SU-DHL-6 (cell line): ENCODE data around the gene RBM20.

ENCODE experiments used
- H2AFZ ChIP-seq: fragments of 200-600 bp; sonication (generic); 2 replicates; pipeline ENCODE4 v1.6.1; 2014; ENCODE audit warnings: low read depth, mild to moderate bottlenecking, moderate library complexity, mixed read lengths, antibody characterized with exemption, low read length; ENCODE audit not compliant: severe bottlenecking
- H3F3A ChIP-seq: fragments of 200-600 bp; shearing (Covaris generic); 2 replicates; pipeline ENCODE4 v1.6.0; 2016; ENCODE audit warnings: antibody characterized with exemption, mild to moderate bottlenecking; ENCODE audit not compliant: insufficient read depth
- H3K27ac ChIP-seq: fragments of 200-600 bp; sonication (generic); 2 replicates; pipeline ENCODE4 v1.5.1; 2016; ENCODE audit warnings: low read depth, mild to moderate bottlenecking, low read length, moderate library complexity, mixed read lengths
- H3K27me3 ChIP-seq: fragments of 200-600 bp; sonication (generic), shearing (Covaris generic); 2 replicates; pipeline ENCODE4 v1.6.0; 2014; ENCODE audit warnings: mild to moderate bottlenecking, low read length
- H3K36me3 ChIP-seq: fragments of 200-600 bp; sonication (generic); 2 replicates; pipeline ENCODE4 v1.6.1; 2014; ENCODE audit warnings: mild to moderate bottlenecking, low read length, mixed read lengths
- H3K4me2 ChIP-seq: fragments of 300-600, 200-600 bp; shearing (Covaris generic), sonication (generic); 2 replicates; pipeline ENCODE4 v1.6.0; 2014; ENCODE audit warnings: low read length, low read depth, mild to moderate bottlenecking; ENCODE audit not compliant: poor library complexity, severe bottlenecking
- H3K4me3 ChIP-seq: fragments of 200-600 bp; sonication (generic); 2 replicates; pipeline ENCODE4 v1.5.1; 2014; ENCODE audit warnings: antibody characterized with exemption, low read length, mild to moderate bottlenecking, mixed read lengths; ENCODE audit not compliant: insufficient read depth, poor library complexity, severe bottlenecking
- H3K79me2 ChIP-seq: fragments of 200-600 bp; sonication (generic); 2 replicates; pipeline ENCODE4 v1.6.1; 2014; ENCODE audit warnings: mild to moderate bottlenecking, low read length, moderate library complexity; ENCODE audit not compliant: insufficient read depth
- H3K9ac ChIP-seq: fragments of 200-600 bp; sonication (generic); 2 replicates; pipeline ENCODE4 v1.7.0; 2014; ENCODE audit warnings: mild to moderate bottlenecking, low read length
- H3K9me2 ChIP-seq: fragments of 200-600 bp; sonication (generic); replicated peaks from 2 replicates; pipeline ENCODE4 v1.6.1; 2014; ENCODE audit warnings: low read length; ENCODE audit not compliant: insufficient read depth
- H3K9me3 ChIP-seq: fragments of 200-600 bp; sonication (generic); 2 replicates; pipeline ENCODE4 v1.6.1; 2014; ENCODE audit warnings: low read length, mixed read lengths; ENCODE audit not compliant: insufficient read depth
- H4K20me1 ChIP-seq: fragments of 200-600 bp; sonication (generic); 2 replicates; pipeline ENCODE4 v1.6.1; 2014; ENCODE audit warnings: low read depth, mild to moderate bottlenecking, antibody characterized with exemption, low read length, moderate library complexity, mixed read lengths
- EZH2phosphoT487 ChIP-seq: fragments of 200-600 bp; sonication (generic), shearing (Covaris generic); conservative IDR thresholded peaks from 2 replicates; pipeline ENCODE4 v1.6.1; 2018; ENCODE audit warnings: mild to moderate bottlenecking, antibody characterized with exemption, low read length, moderate library complexity, mixed read lengths
- TF ChIP-seq, protein P1 (sequence below): fragments of 200-600 bp; sonication (generic); IDR thresholded peaks from one replicate; pipeline ENCODE4 v1.5.1; 2017; ENCODE audit warnings: antibody characterized with exemption, mild to moderate bottlenecking, low read length, moderate library complexity; ENCODE audit not compliant: insufficient read depth, poor library complexity, severe bottlenecking

RBM20 gene

GRCh38 chr10:110753462-110753861 is 109.3 kb downstream of the RBM20 start:
- Histone ChIP-seq H3K79me2 (no peaks in the 10 kb centered on the region), H3K36me3 (no peaks in the 10 kb centered on the region), H3K4me3 (no peak overlapping the region), H4K20me1 (no peaks in the 10 kb centered on the region), H3K4me2 (no peak overlapping the region), H2AFZ (no peak overlapping the region), H3K27ac (no peak overlapping the region), H3K9me3 (no peaks in the 10 kb centered on the region), H3F3A (no peaks in the 10 kb centered on the region), H3K9me2 (no peaks in the 10 kb centered on the region), H3K9ac (no peak overlapping the region), H3K27me3 (no peaks in the 10 kb centered on the region)
- TF ChIP-seq, protein P1, sequence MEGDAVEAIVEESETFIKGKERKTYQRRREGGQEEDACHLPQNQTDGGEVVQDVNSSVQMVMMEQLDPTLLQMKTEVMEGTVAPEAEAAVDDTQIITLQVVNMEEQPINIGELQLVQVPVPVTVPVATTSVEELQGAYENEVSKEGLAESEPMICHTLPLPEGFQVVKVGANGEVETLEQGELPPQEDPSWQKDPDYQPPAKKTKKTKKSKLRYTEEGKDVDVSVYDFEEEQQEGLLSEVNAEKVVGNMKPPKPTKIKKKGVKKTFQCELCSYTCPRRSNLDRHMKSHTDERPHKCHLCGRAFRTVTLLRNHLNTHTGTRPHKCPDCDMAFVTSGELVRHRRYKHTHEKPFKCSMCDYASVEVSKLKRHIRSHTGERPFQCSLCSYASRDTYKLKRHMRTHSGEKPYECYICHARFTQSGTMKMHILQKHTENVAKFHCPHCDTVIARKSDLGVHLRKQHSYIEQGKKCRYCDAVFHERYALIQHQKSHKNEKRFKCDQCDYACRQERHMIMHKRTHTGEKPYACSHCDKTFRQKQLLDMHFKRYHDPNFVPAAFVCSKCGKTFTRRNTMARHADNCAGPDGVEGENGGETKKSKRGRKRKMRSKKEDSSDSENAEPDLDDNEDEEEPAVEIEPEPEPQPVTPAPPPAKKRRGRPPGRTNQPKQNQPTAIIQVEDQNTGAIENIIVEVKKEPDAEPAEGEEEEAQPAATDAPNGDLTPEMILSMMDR: no peak
- TF ChIP-seq EZH2phosphoT487: no peak

GRCh38 chr10:110754375-110755105 is 110.4 kb downstream of the RBM20 start:
- Histone ChIP-seq H3K9ac (no peak overlapping the region), H4K20me1 (no peaks in the 10 kb centered on the region), H3K36me3 (no peaks in the 10 kb centered on the region), H3K27me3 (no peaks in the 10 kb centered on the region), H3K9me2 (no peaks in the 10 kb centered on the region), H3K79me2 (no peaks in the 10 kb centered on the region), H2AFZ (no peak overlapping the region), H3F3A (no peaks in the 10 kb centered on the region), H3K9me3 (no peaks in the 10 kb centered on the region), H3K4me3 (no peak overlapping the region), H3K27ac (no peak overlapping the region), H3K4me2 (no peak overlapping the region)
- TF ChIP-seq EZH2phosphoT487: no peak
- TF ChIP-seq, protein P1: no peak

- TF ChIP-seq EZH2phosphoT487: no peak
- H3K9me3 ChIP-seq: no peaks in the 10 kb centered on the region
- no peaks in the 10 kb centered on the region for H3K9me2 ChIP-seq
- H3K27me3 ChIP-seq: no peaks in the 10 kb centered on the region
- H2AFZ ChIP-seq: no peak overlapping the region
- no peak overlapping the region for H3K4me3 ChIP-seq
- no peaks in the 10 kb centered on the region for H3F3A ChIP-seq
- no peak overlapping the region for H3K4me2 ChIP-seq
- no peaks in the 10 kb centered on the region for H4K20me1 ChIP-seq
- H3K9ac ChIP-seq: no peak overlapping the region
- no peaks in the 10 kb centered on the region for H3K79me2 ChIP-seq
- no peak overlapping the region for H3K27ac ChIP-seq
- no peaks in the 10 kb centered on the region for H3K36me3 ChIP-seq
These were observed 111.6 kb downstream of the RBM20 start for GRCh38 chr10:110755781-110756180.

DNA sequence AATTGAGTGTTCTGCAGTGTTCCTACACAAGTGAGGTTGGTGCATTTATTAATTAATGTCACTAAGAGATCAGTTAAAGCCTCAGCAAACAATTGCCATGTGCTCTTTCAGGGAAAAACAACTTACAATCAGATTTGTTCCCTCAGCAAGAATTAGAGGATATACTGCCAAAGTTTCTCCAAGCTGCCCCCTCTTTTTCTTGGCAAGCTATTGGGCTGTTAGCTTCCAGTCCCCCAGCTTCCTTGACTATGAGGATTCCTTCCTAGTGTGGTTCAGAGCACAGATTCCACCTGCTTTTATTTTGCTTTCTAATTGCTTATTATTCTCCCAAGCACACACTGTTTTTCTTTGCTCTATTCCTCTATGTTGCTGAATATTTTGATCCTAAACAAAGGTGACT is 112.7 kb downstream of the RBM20 start:
- Histone ChIP-seq H3K27me3 (no peaks in the 10 kb centered on the region), H3K36me3 (no peaks in the 10 kb centered on the region), H3F3A (no peaks in the 10 kb centered on the region), H3K9ac (no peak overlapping the region), H3K9me3 (no peaks in the 10 kb centered on the region), H3K79me2 (no peaks in the 10 kb centered on the region), H4K20me1 (no peaks in the 10 kb centered on the region), H3K4me3 (no peak overlapping the region), H3K9me2 (no peaks in the 10 kb centered on the region), H2AFZ (no peak overlapping the region), H3K4me2 (no peak overlapping the region), H3K27ac (no peak overlapping the region)
- no peak for TF ChIP-seq EZH2phosphoT487
- TF ChIP-seq, protein P1: no peak
